HG03558 (cell line): ENCODE measurements around the gene ECEL1.

Source experiments
- ATAC-seq: cut with Tn5 transposase; IDR thresholded peaks from one replicate; pipeline ENCODE4 v1.9.1; 2021; ENCODE audit warnings: moderate number of reproducible peaks; ENCODE audit not compliant: unreplicated experiment; ENCODE audit errors: extremely low read depth

ECEL1 gene

DNA sequence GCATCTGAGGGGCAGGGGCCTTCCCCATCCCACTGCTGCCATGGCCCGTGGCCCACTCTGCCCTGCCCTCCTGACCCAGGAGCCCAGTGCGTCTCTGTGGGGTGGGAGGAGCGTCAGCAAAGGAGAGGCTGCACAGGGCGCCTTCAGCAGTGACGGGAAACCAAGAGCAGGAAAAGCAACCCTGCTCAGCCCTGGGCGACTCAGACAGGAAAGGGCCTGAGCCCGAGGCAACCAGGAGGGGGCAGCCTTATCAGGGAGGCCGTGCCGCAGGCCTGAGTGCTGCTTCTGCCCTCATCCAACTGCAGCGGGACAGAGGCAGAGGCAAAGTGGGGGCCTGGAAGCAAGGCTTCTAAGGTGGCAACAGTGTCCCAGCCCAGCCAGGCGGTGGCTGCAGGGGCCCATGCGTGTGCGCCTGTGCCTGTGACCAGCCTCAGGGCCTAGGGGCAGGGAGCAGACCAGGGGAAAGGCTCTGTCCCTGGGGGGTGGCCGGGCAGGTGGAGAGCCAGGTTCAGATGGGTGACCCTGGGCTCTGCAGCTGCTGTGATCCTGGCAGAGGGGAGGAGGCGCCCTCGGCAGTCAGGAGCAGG is 54.9 kb downstream of the ECEL1 start:
- ATAC-seq: no peak

- ATAC-seq: no peak
Measured at GRCh38 chr2:232431705-232432590, 55.7 kb downstream of the ECEL1 start.
